Caco-2 (cell line): Measurements from ENCODE around the gene STYK1. TPM values are rescaled to one million over a fixed set of nuclear protein-coding genes. Genes with fewer than 3 reads are reported as not detected.

Source experiments
- BruUV-seq: library from RNA; stranded (reverse); fragments of 400-500 nt; replicated peaks from 2 replicates; lab custom pipeline; 2021; lab: Mats Ljungman, UMichigan
- CTCF ChIA-PET: fragments of 300-600 bp; sonication (Branson Sonifier 250); formaldehyde crosslinking; loops from one replicate; lab custom pipeline; 2022; ENCODE audit warnings: antibody characterized with exemption; lab: Charles Lee
- POLR2A ChIA-PET: fragments of 300-600 bp; sonication (Branson Sonifier 250); formaldehyde crosslinking; loops from one replicate; lab custom pipeline; 2022; ENCODE audit warnings: antibody characterized with exemption; lab: Charles Lee
- DNase-seq, 2 experiments: peaks; one replicate each; pipeline versions ENCODE4 v3.0.0 to v3.0.0-alpha.2; 2020 to 2022
- H3K27me3 ChIP-seq: replicated peaks from 2 replicates; pipeline ENCODE4 v1.6.0; 2011; ENCODE audit warnings: low read length; ENCODE audit not compliant: control insufficient read depth, insufficient read depth
- H3K36me3 ChIP-seq: 2 replicates; pipeline ENCODE4 v1.5.1; 2011; ENCODE audit warnings: low read length; ENCODE audit not compliant: control insufficient read depth, insufficient read depth
- H3K4me1 ChIP-seq: fragments of 250-450 bp; sonication (Bioruptor Pico); 2 replicates; pipeline ENCODE4 v1.5.1; 2020; ENCODE audit warnings: mild to moderate bottlenecking
- H3K4me3 ChIP-seq: 2 replicates; pipeline ENCODE4 v1.5.1; 2011; ENCODE audit warnings: low read depth, mild to moderate bottlenecking, control low read depth, low read length
- H3K9me3 ChIP-seq: fragments of 250-450 bp; sonication (Bioruptor Pico); 2 replicates; pipeline ENCODE4 v1.5.1; 2020; ENCODE audit warnings: mild to moderate bottlenecking, moderate library complexity
- H3K27ac Mint-ChIP-seq: one replicate; pipeline ENCODE4 v1.8.0; 2022; ENCODE audit warnings: mixed read lengths; ENCODE audit not compliant: unreplicated experiment
- H3K27me3 Mint-ChIP-seq: one replicate; pipeline ENCODE4 v1.8.0; 2022; ENCODE audit warnings: mixed read lengths; ENCODE audit not compliant: insufficient read depth, unreplicated experiment
- H3K36me3 Mint-ChIP-seq: one replicate; pipeline ENCODE4 v1.8.0; 2022; ENCODE audit warnings: mild to moderate bottlenecking, mixed read lengths; ENCODE audit not compliant: insufficient read depth, unreplicated experiment
- H3K4me1 Mint-ChIP-seq: one replicate; pipeline ENCODE4 v1.8.0; 2022; ENCODE audit warnings: low read depth, mixed read lengths; ENCODE audit not compliant: unreplicated experiment
- H3K4me3 Mint-ChIP-seq: one replicate; pipeline ENCODE4 v1.8.0; 2022; ENCODE audit warnings: mild to moderate bottlenecking, moderate library complexity, mixed read lengths; ENCODE audit not compliant: unreplicated experiment
- H3K9me3 Mint-ChIP-seq: one replicate; pipeline ENCODE4 v1.8.0; 2022; ENCODE audit warnings: mixed read lengths; ENCODE audit not compliant: unreplicated experiment
- intact Hi-C: fragments of 100-400 bp; cut with micrococcal nuclease; formaldehyde crosslinking; loops from one replicate; pipeline ENCODE4 v1.10.0; 2022; ENCODE audit not compliant: unreplicated experiment
- total RNA-seq: library from RNA; stranded (reverse); gene quantifications from 2 replicates; pipeline ENCODE4 v1.2.3, GENCODE V29; 2022
- TF ChIP-seq, protein P1 (sequence below), 2 experiments: fragments of 200-600 bp in 1 of 2; IDR thresholded peaks; 1 replicate in 1 of 2; 2 replicates in 1 of 2; pipeline versions ENCODE4 v1.5.1 to v1.8.0; 2011 to 2022; ENCODE audit warnings: antibody characterized with exemption in 1 of 2, control low read depth in 1 of 2, inconsistent platforms in 1 of 2, low read depth in 1 of 2, low read length in 1 of 2, mild to moderate bottlenecking in 1 of 2, moderate library complexity in 1 of 2; ENCODE audit not compliant: insufficient read depth in 1 of 2, severe bottlenecking in 1 of 2, unreplicated experiment in 1 of 2

The STYK1 gene
- total RNA-seq, 1 experiment from 2014 or later, result 4.5 TPM

DNA sequence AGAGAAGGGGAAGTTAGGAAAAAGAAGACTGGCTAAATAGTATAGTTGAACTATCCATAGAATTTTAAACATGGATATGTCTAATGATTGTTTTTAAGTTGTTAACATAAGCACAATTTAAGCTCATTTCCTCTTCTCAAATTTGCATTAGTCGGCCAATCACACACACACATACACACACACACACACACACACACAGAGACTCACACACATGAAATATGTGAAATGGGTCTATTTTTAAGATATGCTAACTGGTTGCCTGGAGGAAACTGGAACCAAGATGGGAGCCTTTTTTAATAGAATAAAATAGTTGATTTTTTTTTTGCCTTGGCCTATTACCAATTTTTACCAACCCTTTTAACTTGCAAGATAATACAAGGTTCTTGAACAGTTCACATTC is 24.0 kb upstream of the STYK1 start:
- Mint-ChIP-seq H3K9me3 (no peaks in the 10 kb centered on the region), H3K27ac (no peak overlapping the region), H3K27me3 (no peaks in the 10 kb centered on the region), H3K4me3 (no peak overlapping the region), H3K36me3 (peaks cover 76% of the 10 kb centered on the region), H3K4me1 (no peaks in the 10 kb centered on the region)
- intact Hi-C loops, result no loop called here
- Histone ChIP-seq H3K4me1 (no peaks in the 10 kb centered on the region), H3K9me3 (no peaks in the 10 kb centered on the region), H3K27me3 (no peaks in the 10 kb centered on the region), H3K4me3 (no peak overlapping the region), H3K36me3 (peaks cover 1% of the 10 kb centered on the region)
- no TSS peak for BruUV-seq
- ChIA-PET CTCF (no interaction called here), POLR2A (no interaction called here)
- no peak for DNase-seq
- TF ChIP-seq, protein P1, sequence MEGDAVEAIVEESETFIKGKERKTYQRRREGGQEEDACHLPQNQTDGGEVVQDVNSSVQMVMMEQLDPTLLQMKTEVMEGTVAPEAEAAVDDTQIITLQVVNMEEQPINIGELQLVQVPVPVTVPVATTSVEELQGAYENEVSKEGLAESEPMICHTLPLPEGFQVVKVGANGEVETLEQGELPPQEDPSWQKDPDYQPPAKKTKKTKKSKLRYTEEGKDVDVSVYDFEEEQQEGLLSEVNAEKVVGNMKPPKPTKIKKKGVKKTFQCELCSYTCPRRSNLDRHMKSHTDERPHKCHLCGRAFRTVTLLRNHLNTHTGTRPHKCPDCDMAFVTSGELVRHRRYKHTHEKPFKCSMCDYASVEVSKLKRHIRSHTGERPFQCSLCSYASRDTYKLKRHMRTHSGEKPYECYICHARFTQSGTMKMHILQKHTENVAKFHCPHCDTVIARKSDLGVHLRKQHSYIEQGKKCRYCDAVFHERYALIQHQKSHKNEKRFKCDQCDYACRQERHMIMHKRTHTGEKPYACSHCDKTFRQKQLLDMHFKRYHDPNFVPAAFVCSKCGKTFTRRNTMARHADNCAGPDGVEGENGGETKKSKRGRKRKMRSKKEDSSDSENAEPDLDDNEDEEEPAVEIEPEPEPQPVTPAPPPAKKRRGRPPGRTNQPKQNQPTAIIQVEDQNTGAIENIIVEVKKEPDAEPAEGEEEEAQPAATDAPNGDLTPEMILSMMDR (IDR thresholded peaks at IDR 0.05; ENCODE audit: insufficient read depth in 1 of 2, low read depth in 1 of 2, low read length in 1 of 2, severe bottlenecking in 1 of 2, unreplicated experiment in 1 of 2), result no peak

DNA sequence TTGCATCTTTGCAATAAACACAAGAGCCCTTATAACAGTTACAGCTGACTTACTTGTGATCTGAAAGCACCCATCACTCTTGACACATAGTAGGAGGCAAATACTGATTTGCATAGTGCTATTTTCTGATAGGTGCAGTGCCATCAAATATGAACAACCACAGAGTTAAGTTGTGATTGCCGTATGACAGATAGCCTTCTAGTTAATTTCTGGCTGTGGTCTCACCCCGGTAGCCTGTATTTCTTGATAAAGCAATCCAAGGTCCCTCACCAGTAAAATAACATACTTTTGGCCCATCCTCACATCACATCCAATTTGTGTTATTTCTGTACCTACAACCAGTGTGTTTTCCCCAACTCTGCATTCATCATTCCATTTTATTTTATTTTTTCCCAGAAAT is 23.3 kb upstream of the STYK1 start:
- H3K9me3 ChIP-seq, result no peaks in the 10 kb centered on the region
- no peaks in the 10 kb centered on the region for H3K4me1 ChIP-seq
- no peak overlapping the region for H3K4me3 ChIP-seq
- intact Hi-C loops, result no loop called here
- Mint-ChIP-seq H3K9me3 (no peaks in the 10 kb centered on the region), H3K36me3 (peaks cover 72% of the 10 kb centered on the region), H3K4me3 (no peak overlapping the region), H3K27ac (no peak overlapping the region), H3K27me3 (no peaks in the 10 kb centered on the region), H3K4me1 (no peaks in the 10 kb centered on the region)
- TF ChIP-seq, protein P1 (IDR thresholded peaks at IDR 0.05; ENCODE audit: insufficient read depth in 1 of 2, low read depth in 1 of 2, low read length in 1 of 2, severe bottlenecking in 1 of 2, unreplicated experiment in 1 of 2), result no peak
- no peak for DNase-seq
- ChIA-PET CTCF (no interaction called here), POLR2A (no interaction called here)
- no peaks in the 10 kb centered on the region for H3K27me3 ChIP-seq
- no TSS peak for BruUV-seq
- H3K36me3 ChIP-seq, result peaks cover 1% of the 10 kb centered on the region

DNA sequence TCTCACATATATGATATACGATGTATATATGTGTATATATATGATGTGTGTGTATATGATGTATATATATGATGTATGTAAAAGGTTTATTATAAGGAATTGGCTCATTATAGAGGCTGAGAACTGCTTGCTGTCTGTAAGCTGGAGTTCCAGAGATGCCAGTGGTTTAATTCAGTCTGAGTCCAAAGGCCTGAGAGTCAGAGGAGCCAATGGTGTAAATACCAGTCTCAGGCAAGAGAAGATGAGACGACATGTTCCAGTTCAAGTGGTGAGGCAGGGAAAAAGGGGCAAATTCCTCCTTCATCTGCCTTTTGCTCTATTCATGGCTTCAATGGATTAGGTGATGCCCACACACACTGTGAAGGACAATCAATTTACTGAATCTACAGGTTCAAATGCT is 17.1 kb upstream of the STYK1 start:
- H3K27me3 ChIP-seq, result no peaks in the 10 kb centered on the region
- Mint-ChIP-seq H3K9me3 (no peaks in the 10 kb centered on the region), H3K27ac (no peak overlapping the region), H3K4me1 (no peaks in the 10 kb centered on the region), H3K4me3 (no peak overlapping the region), H3K36me3 (peaks cover 16% of the 10 kb centered on the region), H3K27me3 (no peaks in the 10 kb centered on the region)
- ChIA-PET POLR2A (no interaction called here), CTCF (no interaction called here)
- no peaks in the 10 kb centered on the region for H3K4me1 ChIP-seq
- TF ChIP-seq, protein P1 (IDR thresholded peaks at IDR 0.05; ENCODE audit: insufficient read depth in 1 of 2, low read depth in 1 of 2, low read length in 1 of 2, severe bottlenecking in 1 of 2, unreplicated experiment in 1 of 2), result no peak
- intact Hi-C loops, result no loop called here
- H3K36me3 ChIP-seq, result no peaks in the 10 kb centered on the region
- BruUV-seq, result no TSS peak
- H3K4me3 ChIP-seq, result no peak overlapping the region
- no peak for DNase-seq
- no peaks in the 10 kb centered on the region for H3K9me3 ChIP-seq
